H1 (cell line): ENCODE results near the gene IRGC. TPM values are rescaled to one million over a fixed set of nuclear protein-coding genes. Genes with fewer than 3 reads are reported as not detected.

Experiments used
- CTCF ChIA-PET: fragments of 300-600 bp; sonication (Branson Sonifier 250); formaldehyde crosslinking; loops from one replicate; lab custom pipeline; 2021; ENCODE audit not compliant: partially characterized antibody; lab: Charles Lee
- POLR2A ChIA-PET: fragments of 300-600 bp; sonication (Branson Sonifier 250); formaldehyde crosslinking; loops from one replicate; lab custom pipeline; 2021; ENCODE audit warnings: inconsistent platforms; ENCODE audit not compliant: partially characterized antibody; lab: Charles Lee
- DNase-seq, 2 experiments: peaks; one replicate each; pipeline versions ENCODE4 v3.0.0 to v3.0.0-alpha.2; 2010 to 2022; ENCODE audit warnings: low spot score in 2 of 2, low read depth in 1 of 2, mixed read lengths in 1 of 2
- FAIRE-seq: peaks from 2 replicates; lab custom pipeline; 2011; peaks lifted over from hg19 to GRCh38; lab: Jason Lieb, UNC
- H2AFZ ChIP-seq: 2 replicates; pipeline ENCODE4 v1.8.1; 2012; ENCODE audit warnings: low read length, inconsistent platforms
- H2AK5ac ChIP-seq: 2 replicates; pipeline ENCODE4 v1.6.1; 2013; ENCODE audit warnings: low read depth, low read length
- H2BK120ac ChIP-seq: replicated peaks from 2 replicates; pipeline ENCODE3; 2013; ENCODE audit warnings: low read depth, low read length, inconsistent platforms
- H2BK12ac ChIP-seq: 2 replicates; pipeline ENCODE4 v1.6.1; 2013; ENCODE audit warnings: low read depth, low read length
- H2BK15ac ChIP-seq: 2 replicates; pipeline ENCODE4 v1.6.1; 2013; ENCODE audit warnings: low read length
- H2BK20ac ChIP-seq: 2 replicates; pipeline ENCODE4 v1.6.1; 2013; ENCODE audit warnings: low read length
- H2BK5ac ChIP-seq: 2 replicates; pipeline ENCODE4 v1.6.1; 2013; ENCODE audit warnings: low read depth, low read length
- H3K14ac ChIP-seq: 2 replicates; pipeline ENCODE4 v1.6.1; 2013; ENCODE audit warnings: inconsistent platforms; ENCODE audit not compliant: insufficient read length
- H3K18ac ChIP-seq: 2 replicates; pipeline ENCODE4 v1.6.1; 2013; ENCODE audit warnings: low read length; ENCODE audit errors: extremely low read depth
- H3K23ac ChIP-seq: 2 replicates; pipeline ENCODE4 v1.6.1; 2013; ENCODE audit warnings: inconsistent platforms; ENCODE audit not compliant: insufficient read length
- H3K23me2 ChIP-seq: 2 replicates; pipeline ENCODE4 v1.6.1; 2013; ENCODE audit warnings: low read depth, low read length
- H3K27ac ChIP-seq: 2 replicates; pipeline ENCODE4 v1.6.1; 2011; ENCODE audit warnings: low read depth, low read length, inconsistent platforms
- H3K27me3 ChIP-seq, 4 experiments: replicated peaks in 1 of 4; 1 replicate in 1 of 4; 2 replicates in 3 of 4; pipeline versions ENCODE4 v1.6.1 to v1.8.1; 2011 to 2013; ENCODE audit warnings: low read length in 3 of 4, mild to moderate bottlenecking in 3 of 4, inconsistent platforms in 2 of 4, mixed read lengths in 2 of 4, moderate library complexity in 1 of 4; ENCODE audit not compliant: control insufficient read depth in 3 of 4, insufficient read depth in 3 of 4; ENCODE audit errors: extremely low read depth in 1 of 4
- H3K36me3 ChIP-seq, 4 experiments: 2 replicates each; pipeline versions ENCODE4 v1.6.1 to v1.8.1; 2011 to 2013; ENCODE audit warnings: mild to moderate bottlenecking in 4 of 4, low read length in 3 of 4, moderate library complexity in 2 of 4, control low read depth in 1 of 4, inconsistent platforms in 1 of 4; ENCODE audit not compliant: insufficient read depth in 4 of 4, control insufficient read depth in 2 of 4
- H3K4ac ChIP-seq: replicated peaks from 2 replicates; pipeline ENCODE3; 2013; ENCODE audit warnings: low read length, low read depth, mixed read lengths, inconsistent platforms; ENCODE audit not compliant: insufficient read length
- H3K4me1 ChIP-seq, 4 experiments: replicated peaks in 1 of 4; 1 replicate in 1 of 4; 2 replicates in 3 of 4; pipeline versions ENCODE4 v1.6.1 to v1.8.1; 2011 to 2013; ENCODE audit warnings: low read length in 3 of 4, inconsistent platforms in 2 of 4, mixed read lengths in 1 of 4; ENCODE audit not compliant: insufficient read depth in 4 of 4, control insufficient read depth in 3 of 4
- H3K4me2 ChIP-seq, 2 experiments: 2 replicates each; pipeline versions ENCODE4 v1.6.1 to v1.8.1; 2011 to 2013; ENCODE audit warnings: low read depth in 2 of 2, low read length in 2 of 2, control low read depth in 1 of 2, inconsistent platforms in 1 of 2, mild to moderate bottlenecking in 1 of 2; ENCODE audit not compliant: insufficient read depth in 1 of 2
- H3K4me3 ChIP-seq, 4 experiments: fragments of 200-600, 300-600 bp in 1 of 4; sonication (generic), shearing (Covaris generic), sonication (Bioruptor Twin) in 1 of 4; 2 replicates each; pipeline versions ENCODE4 v1.5.1 to v1.8.1; 2011 to 2016; ENCODE audit warnings: low read length in 4 of 4, low read depth in 3 of 4, control low read depth in 2 of 4, inconsistent platforms in 2 of 4, mild to moderate bottlenecking in 2 of 4, mixed read lengths in 1 of 4, moderate library complexity in 1 of 4; ENCODE audit not compliant: insufficient read depth in 2 of 4; ENCODE audit errors: extremely low read depth in 1 of 4
- H3K56ac ChIP-seq: replicated peaks from 2 replicates; pipeline ENCODE3; 2013; ENCODE audit warnings: low read depth, mild to moderate bottlenecking, mixed read lengths, low read length, inconsistent platforms; ENCODE audit not compliant: insufficient read length
- H3K79me1 ChIP-seq: 2 replicates; pipeline ENCODE4 v1.6.1; 2013; ENCODE audit warnings: low read depth, low read length, control low read depth
- H3K79me2 ChIP-seq, 2 experiments: 2 replicates each; pipeline versions ENCODE4 v1.6.1 to v1.8.1; 2012 to 2013; ENCODE audit warnings: low read length in 2 of 2, mild to moderate bottlenecking in 2 of 2, inconsistent platforms in 1 of 2; ENCODE audit not compliant: insufficient read depth in 2 of 2, control insufficient read depth in 1 of 2
- H3K9ac ChIP-seq, 4 experiments: replicated peaks in 1 of 4; 1 replicate in 1 of 4; 2 replicates in 3 of 4; pipeline versions ENCODE4 v1.6.1 to v1.8.1; 2011 to 2013; ENCODE audit warnings: low read depth in 3 of 4, low read length in 3 of 4, control low read depth in 2 of 4, mild to moderate bottlenecking in 2 of 4, moderate library complexity in 2 of 4, inconsistent platforms in 1 of 4; ENCODE audit errors: extremely low read depth in 1 of 4
- H3K9me3 ChIP-seq, 2 experiments: 2 replicates each; pipeline versions ENCODE4 v1.6.1 to v1.8.1; 2012 to 2013; ENCODE audit warnings: mild to moderate bottlenecking in 2 of 2, moderate library complexity in 2 of 2, control low read depth in 1 of 2, inconsistent platforms in 1 of 2, low read depth in 1 of 2, low read length in 1 of 2, mixed read lengths in 1 of 2; ENCODE audit not compliant: insufficient read depth in 2 of 2
- H4K20me1 ChIP-seq, 2 experiments: replicated peaks in 1 of 2; 2 replicates each; pipeline versions ENCODE3 to v1.8.1; 2011 to 2013; ENCODE audit warnings: inconsistent platforms in 2 of 2, low read length in 2 of 2, mild to moderate bottlenecking in 1 of 2; ENCODE audit not compliant: insufficient read depth in 2 of 2, control insufficient read depth in 1 of 2
- H4K5ac ChIP-seq: 2 replicates; pipeline ENCODE4 v1.6.1; 2013; ENCODE audit warnings: low read length, low read depth, mixed read lengths, inconsistent platforms; ENCODE audit not compliant: insufficient read length
- H4K8ac ChIP-seq: 2 replicates; pipeline ENCODE4 v1.8.0; 2013; ENCODE audit warnings: mild to moderate bottlenecking, moderate library complexity, low read length, inconsistent platforms; ENCODE audit not compliant: insufficient read depth; ENCODE audit errors: extremely low read depth
- H4K91ac ChIP-seq: replicated peaks from 2 replicates; pipeline ENCODE3; 2013; ENCODE audit warnings: low read length, mixed read lengths, inconsistent platforms; ENCODE audit not compliant: insufficient read length
- ASH2L ChIP-seq: fragments of 200-600, 300-600 bp; sonication (generic); IDR thresholded peaks from one replicate; pipeline ENCODE4 v1.7.1; 2017; ENCODE audit warnings: low read length
- WGBS, 2 experiments: shearing (Covaris generic) in 1 of 2; methylation state at CpG; one replicate each; pipeline versions ENCODE4 v1.1.6 to v1.1.7; 2013 to 2015; ENCODE audit warnings: low lambda C conversion rate in 2 of 2, mixed read lengths in 2 of 2, inconsistent platforms in 1 of 2, low coverage in 1 of 2, missing lambda C conversion rate in 1 of 2; ENCODE audit not compliant: insufficient replicate concordance in 2 of 2, insufficient coverage in 1 of 2, insufficient read length in 1 of 2; ENCODE audit errors: extremely low coverage in 1 of 2, missing lambda C conversion rate in 1 of 2; 5-methylcytosine and 5-hydroxymethylcytosine counted together
- polyA plus RNA-seq, 7 experiments: library from polyadenylated mRNA; depleted of rRNA in 3 of 7; stranded (reverse) in 5 of 7; unstranded in 2 of 7; fragments of >200 nt in 5 of 7; fragments of 200-250 nt in 2 of 7; gene quantifications; 1 replicate in 5 of 7; 2 replicates in 1 of 7; 4 replicates in 1 of 7; pipeline versions ENCODE4 v1.2.1 to v1.2.3, GENCODE V29; 2011 to 2013; ENCODE audit warnings: missing spikeins in 2 of 7, mixed read lengths in 2 of 7
- total RNA-seq: library from RNA; stranded (reverse); fragmentation: NEBNext Ultra II Directional; extraction: Animal tissue kit (Norgen Biotek cat#: 25700); gene quantifications from 2 replicates; pipeline ENCODE4 v1.2.1, GENCODE V29; 2021

IRGC gene
- total and polyA plus RNA-seq, 2 of the 8 experiments (the other 6 are each of a cell fraction or from before 2014, with no cell fraction given), result not detected

DNA sequence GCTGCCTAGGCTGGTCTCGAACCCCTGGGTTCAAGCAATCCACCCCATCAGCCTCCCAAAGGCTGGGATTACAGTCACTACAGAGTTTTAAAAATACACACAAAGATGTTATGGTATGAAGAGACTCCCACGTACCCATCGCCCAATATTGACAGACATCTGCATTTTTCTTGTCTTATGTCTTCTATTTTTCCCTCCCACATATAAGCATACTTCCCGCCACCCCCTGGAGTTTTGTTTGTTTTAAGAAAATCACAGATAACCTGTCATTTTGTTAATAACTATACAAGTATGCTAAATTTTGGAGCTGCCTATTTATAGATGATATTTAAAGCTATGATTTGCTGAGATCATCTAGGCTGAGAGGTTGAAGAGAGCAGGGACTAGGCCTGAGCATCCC lies 45.1 kb downstream of the IRGC start:
- H2AK5ac ChIP-seq, result no peak overlapping the region
- ChIA-PET CTCF (interaction anchor here (0.6 to 30.4 kb wide), 4 partner anchors 19 to 49 kb away, joined by 3 to 703 read pairs (median 5); partner anchors contain the start of gene KCNN4), POLR2A (interaction anchor here (0.6 kb wide), 1 partner anchor 68 kb away, joined by 3 read pairs; no protein-coding TSS in a partner anchor)
- FAIRE-seq (no peak), DNase-seq (no peak)
- H3K23me2 ChIP-seq, result no peaks in the 10 kb centered on the region
- H3K36me3 ChIP-seq, result no peaks in the 10 kb centered on the region
- no peak overlapping the region for H2BK5ac ChIP-seq
- no peak overlapping the region for H3K27ac ChIP-seq
- no peaks in the 10 kb centered on the region; the same call in 1 of the 2 replicates for H3K79me1 ChIP-seq
- no peak overlapping the region for H2AFZ ChIP-seq
- no peak overlapping the region for H3K23ac ChIP-seq
- no peak overlapping the region for H4K8ac ChIP-seq
- no peak overlapping the region for H2BK120ac ChIP-seq
- no peak overlapping the region for H3K4ac ChIP-seq
- no peak overlapping the region for H3K56ac ChIP-seq
- no peak overlapping the region for H2BK12ac ChIP-seq
- H3K4me2 ChIP-seq, result no peak overlapping the region
- H4K20me1 ChIP-seq, result no peaks in the 10 kb centered on the region
- H2BK15ac ChIP-seq, result no peak overlapping the region
- no peak overlapping the region for H3K9ac ChIP-seq
- no peak for TF ChIP-seq ASH2L
- WGBS, 2 experiments, result 87% methylated on average over 4 of the region's 4 CpGs; no CpG with 5 or more reads in 1 of the 2 experiments
- no peak overlapping the region for H2BK20ac ChIP-seq
- H3K4me1 ChIP-seq, result peaks cover 0 to 4% (median 2%) of the 10 kb centered on the region in 4 experiments; a peak in 4 of 7 replicates
- H3K27me3 ChIP-seq, result no peaks in the 10 kb centered on the region
- H4K5ac ChIP-seq, result no peak overlapping the region
- no peak overlapping the region for H3K14ac ChIP-seq
- no peaks in the 10 kb centered on the region for H3K79me2 ChIP-seq
- H3K9me3 ChIP-seq, result no peaks in the 10 kb centered on the region
- no peak overlapping the region for H3K4me3 ChIP-seq
- no peak overlapping the region for H4K91ac ChIP-seq
- no peak overlapping the region for H3K18ac ChIP-seq
